Esophagus (tissue), 2 donors: ENCODE measurements around the gene ABL2. TPM values are rescaled to one million over a fixed set of nuclear protein-coding genes. Genes with fewer than 3 reads are reported as not detected.
"Not testable (repeated sequence)": the region's sequence is repeated elsewhere in the genome, so short reads cannot be mapped to it uniquely, and the experiment has no call there.

Source experiments
- H3K27ac ChIP-seq, 2 donors: one replicate each; pipeline ENCODE4 v1.5.1; 2013; ENCODE audit warnings: low read depth in 2 of 2, mild to moderate bottlenecking in 2 of 2, inconsistent platforms in 1 of 2, low read length in 1 of 2, moderate library complexity in 1 of 2
- H3K27me3 ChIP-seq, 2 donors: one replicate each; pipeline ENCODE4 v1.6.1; 2013; ENCODE audit warnings: low read length in 2 of 2, control low read depth in 1 of 2, mild to moderate bottlenecking in 1 of 2; ENCODE audit not compliant: insufficient read depth in 2 of 2, control insufficient read depth in 1 of 2
- H3K36me3 ChIP-seq, 2 donors: one replicate each; pipeline ENCODE4 v1.6.1; 2013; ENCODE audit warnings: low read length in 1 of 2; ENCODE audit not compliant: control insufficient read depth in 2 of 2, insufficient read depth in 2 of 2
- H3K4me1 ChIP-seq, 2 donors: one replicate each; pipeline ENCODE4 v1.6.1; 2013; ENCODE audit warnings: low read length in 1 of 2; ENCODE audit not compliant: control insufficient read depth in 2 of 2, insufficient read depth in 2 of 2
- H3K4me3 ChIP-seq, 2 donors: one replicate each; pipeline ENCODE4 v1.5.1; 2013; ENCODE audit warnings: low read length in 2 of 2, mild to moderate bottlenecking in 2 of 2, low read depth in 1 of 2, moderate library complexity in 1 of 2
- H3K9me3 ChIP-seq, 2 donors: one replicate each; pipeline ENCODE4 v1.6.1; 2013; ENCODE audit warnings: mild to moderate bottlenecking in 2 of 2, low read depth in 1 of 2, low read length in 1 of 2, moderate library complexity in 1 of 2; ENCODE audit not compliant: control insufficient read depth in 2 of 2, insufficient read depth in 1 of 2
- WGBS, 2 donors: extraction: QIAGEN DNeasy Blood & Tissue Kit; methylation state at CpG; one replicate each; pipeline ENCODE4 v1.1.7; 2013; 5-methylcytosine and 5-hydroxymethylcytosine counted together
- polyA plus RNA-seq, 2 donors: library from polyadenylated mRNA; stranded (reverse); fragments of 200-250 nt; gene quantifications; one replicate each; pipeline ENCODE4 v1.2.3, GENCODE V29; 2013
- donor health status: healthy with polysubstance abuse.
- donor health status: Bipolar disorder and iron deficiency.

Gene ABL2
- polyA plus RNA-seq, 2 donors, result 1.1 to 1.6 TPM

GRCh38 chr1:179226738-179227137 is 2.7 kb downstream of the ABL2 start:
- no peaks in the 10 kb centered on the region for H3K4me1 ChIP-seq
- H3K27me3 ChIP-seq, result no peaks in the 10 kb centered on the region
- H3K4me3 ChIP-seq, result no peak overlapping the region
- no peaks in the 10 kb centered on the region for H3K36me3 ChIP-seq
- no peak overlapping the region for H3K27ac ChIP-seq
- no peaks in the 10 kb centered on the region for H3K9me3 ChIP-seq

DNA sequence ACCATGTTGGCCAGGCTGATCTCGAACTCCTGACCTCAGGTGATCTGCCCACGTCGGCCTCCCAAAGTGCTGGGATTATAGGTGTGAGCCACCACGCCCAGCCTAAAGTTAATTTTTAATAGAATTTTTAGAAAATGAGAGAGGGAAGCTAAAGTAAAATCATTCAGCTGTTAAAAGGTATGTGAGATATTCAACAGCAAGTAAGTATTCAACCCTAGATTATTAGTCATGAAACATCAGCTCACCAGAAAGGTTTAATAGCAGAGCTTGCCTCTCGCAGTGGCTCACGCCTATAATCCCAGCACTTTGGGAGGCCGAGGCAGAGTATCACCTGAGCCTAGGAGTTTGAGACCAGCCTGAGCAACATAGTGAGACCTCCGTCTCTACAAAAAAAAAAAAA is 5.0 kb downstream of the ABL2 start:
- not testable (repeated sequence) for H3K4me1 ChIP-seq, H3K27ac ChIP-seq, H3K9me3 ChIP-seq, H3K27me3 ChIP-seq, H3K36me3 ChIP-seq, H3K4me3 ChIP-seq
- 97 to 98% methylated on average over 8 of the region's 8 CpGs for WGBS, 2 donors

DNA sequence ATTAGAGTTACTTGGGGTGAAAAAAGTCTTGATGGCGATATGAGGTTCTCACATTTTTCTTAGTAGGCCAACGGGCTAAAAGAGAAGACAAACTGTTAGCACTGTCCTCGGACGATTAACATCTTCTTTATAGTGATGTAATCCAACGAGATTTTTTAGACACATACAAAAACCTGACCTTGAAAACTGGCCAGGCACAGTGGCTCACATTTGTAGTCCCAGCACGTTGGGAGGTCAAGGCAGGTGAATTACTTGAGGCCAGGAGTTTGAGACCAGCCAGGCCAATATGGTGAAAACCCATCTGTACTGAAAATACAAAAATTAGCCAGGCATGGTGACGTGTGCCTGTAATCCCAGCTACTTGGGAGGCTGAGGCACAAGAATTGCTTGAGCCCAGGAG is 8.4 kb downstream of the ABL2 start:
- H3K4me3 ChIP-seq, H3K27ac ChIP-seq, H3K27me3 ChIP-seq, H3K9me3 ChIP-seq, H3K4me1 ChIP-seq, H3K36me3 ChIP-seq: not testable (repeated sequence)
- WGBS, 2 donors, result 81 to 85% methylated on average over 7 of the region's 7 CpGs

DNA sequence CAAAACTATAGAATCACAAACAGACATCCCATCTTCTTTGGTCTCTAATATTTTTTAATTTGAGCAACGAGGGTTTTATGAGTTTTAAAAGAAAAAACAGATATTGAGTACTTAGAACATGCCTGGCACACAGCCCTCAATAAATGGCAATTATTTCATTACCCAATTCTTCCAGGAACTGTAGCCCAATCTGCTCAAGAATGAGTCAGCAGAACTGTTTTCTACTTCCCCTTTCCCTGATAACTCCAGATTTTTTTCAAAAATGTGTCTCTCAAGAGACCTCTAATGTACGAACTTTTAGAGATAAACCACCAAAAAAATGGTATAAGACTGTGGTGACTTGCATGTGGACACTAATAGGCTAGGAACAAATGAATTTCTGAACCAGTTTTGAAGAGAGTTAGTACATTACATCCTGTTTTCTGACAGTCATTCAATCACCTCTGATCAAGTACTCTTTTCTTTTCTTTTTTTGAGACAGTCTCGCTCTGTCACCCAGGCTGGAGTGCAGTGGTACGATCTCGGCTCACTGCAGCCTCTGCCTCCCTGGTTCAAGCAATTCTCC is 11.5 kb downstream of the ABL2 start:
- Histone ChIP-seq H3K27ac (no peak overlapping the region), H3K4me1 (no peaks in the 10 kb centered on the region), H3K9me3 (no peaks in the 10 kb centered on the region), H3K36me3 (peaks cover 0 to 3% of the 10 kb centered on the region in 2 donors), H3K27me3 (no peaks in the 10 kb centered on the region), H3K4me3 (no peak overlapping the region)
- WGBS, 2 donors, result 70 to 72% methylated on average over 5 of the region's 5 CpGs

- 99 to 100% methylated on average over 3 of the region's 3 CpGs for WGBS, 2 donors
- H3K27me3 ChIP-seq, H3K4me3 ChIP-seq, H3K27ac ChIP-seq, H3K36me3 ChIP-seq, H3K4me1 ChIP-seq, H3K9me3 ChIP-seq: not testable (repeated sequence)
Observed at GRCh38 chr1:179213317-179213716, 16.2 kb downstream of the ABL2 start.

GRCh38 chr1:179208681-179209477 is 20.6 kb downstream of the ABL2 start:
- H3K27ac ChIP-seq, result no peak overlapping the region
- H3K36me3 ChIP-seq, result no peaks in the 10 kb centered on the region
- 90 to 95% methylated on average over 1 of the region's 1 CpG for WGBS, 2 donors
- H3K9me3 ChIP-seq, result no peaks in the 10 kb centered on the region
- H3K27me3 ChIP-seq, result no peaks in the 10 kb centered on the region
- H3K4me3 ChIP-seq, result no peak overlapping the region
- no peaks in the 10 kb centered on the region for H3K4me1 ChIP-seq

DNA sequence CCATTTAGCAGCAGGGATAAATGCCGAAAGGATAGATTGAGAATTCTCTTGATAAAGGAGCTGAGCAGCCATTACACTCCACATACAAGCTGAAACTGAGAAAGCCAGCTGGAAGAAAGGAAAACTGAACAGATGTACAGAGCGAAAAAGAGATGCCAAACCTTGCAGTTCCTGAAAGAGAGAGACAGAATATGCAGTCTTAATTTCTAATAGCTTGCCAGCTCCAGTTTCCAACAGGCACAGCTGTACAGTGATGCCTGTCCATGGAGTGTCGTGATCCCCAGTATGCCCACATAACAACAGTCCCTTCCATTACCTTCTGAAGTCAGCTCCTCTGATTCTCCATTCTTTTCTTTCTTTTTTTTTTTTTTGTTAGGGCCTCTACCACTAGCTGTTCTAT is 22.7 kb downstream of the ABL2 start:
- no peaks in the 10 kb centered on the region for H3K4me1 ChIP-seq
- no peaks in the 10 kb centered on the region for H3K9me3 ChIP-seq
- H3K4me3 ChIP-seq, result no peak overlapping the region
- no peaks in the 10 kb centered on the region for H3K36me3 ChIP-seq
- H3K27ac ChIP-seq, result no peak overlapping the region
- no peaks in the 10 kb centered on the region for H3K27me3 ChIP-seq
- WGBS, 2 donors, result 84 to 89% methylated on average over 3 of the region's 3 CpGs

DNA sequence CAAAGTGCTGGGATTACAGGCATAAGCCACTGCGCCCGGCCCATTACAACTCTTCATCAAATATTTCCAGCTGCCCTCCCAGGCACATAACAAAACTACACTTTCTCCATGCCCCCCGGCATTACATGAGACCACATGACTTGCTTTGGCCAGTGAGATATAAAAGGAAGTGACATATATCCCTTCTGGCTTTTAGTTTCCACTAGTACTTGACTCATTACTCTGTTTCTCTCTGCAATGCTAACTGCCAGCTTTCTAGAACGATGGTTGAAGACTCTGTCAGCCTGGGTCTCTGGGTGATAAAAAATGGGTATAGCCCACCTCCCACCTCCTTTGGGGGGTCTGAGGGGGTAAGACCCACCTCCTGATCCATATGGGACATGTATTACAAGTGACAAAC is 24.2 kb downstream of the ABL2 start:
- Histone ChIP-seq H3K4me1 (no peaks in the 10 kb centered on the region), H3K27me3 (no peaks in the 10 kb centered on the region), H3K4me3 (no peak overlapping the region), H3K27ac (no peak overlapping the region), H3K36me3 (no peaks in the 10 kb centered on the region), H3K9me3 (no peaks in the 10 kb centered on the region)
- whole genome bisulfite sequencing, 2 donors, result 90 to 92% methylated on average over 4 of the region's 4 CpGs

DNA sequence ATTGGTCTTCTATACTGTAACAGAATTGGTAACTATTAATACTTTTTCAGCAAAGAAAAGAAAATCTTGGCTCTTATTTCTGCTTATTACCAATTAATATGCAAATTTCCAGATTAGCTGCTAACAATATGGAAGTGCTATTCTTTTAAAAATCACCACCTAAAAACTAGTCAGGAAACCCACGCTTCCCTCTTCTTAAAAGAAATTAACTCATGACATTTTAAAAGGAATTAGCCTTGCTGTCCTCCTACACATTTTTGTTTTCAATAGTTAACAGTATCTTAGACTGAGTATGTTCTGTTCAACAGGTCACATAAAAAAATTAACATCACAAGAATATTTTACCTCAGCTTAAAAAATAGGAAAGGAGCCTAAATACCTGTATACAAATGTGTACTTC is 27.3 kb downstream of the ABL2 start:
- Histone ChIP-seq H3K9me3 (no peaks in the 10 kb centered on the region), H3K4me1 (no peaks in the 10 kb centered on the region), H3K4me3 (no peak overlapping the region), H3K27ac (no peak overlapping the region), H3K36me3 (no peaks in the 10 kb centered on the region), H3K27me3 (no peaks in the 10 kb centered on the region)
- 84 to 87% methylated on average over 1 of the region's 1 CpG for WGBS, 2 donors

- Histone ChIP-seq H3K4me1 (no peaks in the 10 kb centered on the region), H3K27ac (no peak overlapping the region), H3K9me3 (no peaks in the 10 kb centered on the region), H3K4me3 (no peak overlapping the region), H3K27me3 (no peaks in the 10 kb centered on the region), H3K36me3 (no peaks in the 10 kb centered on the region)
- WGBS, 2 donors, result 93 to 95% methylated on average over 2 of the region's 2 CpGs
Observed at GRCh38 chr1:179200586-179200985, 28.9 kb downstream of the ABL2 start.
